HUES64 (cell line): ENCODE measurements around the gene SOWAHC. TPM values are rescaled to one million over a fixed set of nuclear protein-coding genes. Genes with fewer than 3 reads are reported as not detected.
"Not testable (repeated sequence)": the region's sequence is repeated elsewhere in the genome, so short reads cannot be mapped to it uniquely, and the experiment has no call there.

ENCODE experiments used
- H3K27ac ChIP-seq: 2 replicates; pipeline ENCODE4 v1.7.0; 2013; ENCODE audit warnings: low read depth, low read length, inconsistent platforms
- H3K27me3 ChIP-seq: 2 replicates; pipeline ENCODE4 v1.6.1; 2013; ENCODE audit warnings: mild to moderate bottlenecking, low read length; ENCODE audit not compliant: insufficient read depth
- H3K36me3 ChIP-seq: 2 replicates; pipeline ENCODE4 v1.6.1; 2013; ENCODE audit warnings: mild to moderate bottlenecking, low read length; ENCODE audit not compliant: insufficient read depth
- H3K4me1 ChIP-seq: 2 replicates; pipeline ENCODE4 v1.6.1; 2013; ENCODE audit warnings: mild to moderate bottlenecking, low read length, moderate library complexity; ENCODE audit not compliant: insufficient read depth
- H3K4me3 ChIP-seq: 2 replicates; pipeline ENCODE4 v1.5.1; 2013; ENCODE audit warnings: mild to moderate bottlenecking, low read length, moderate library complexity
- H3K9ac ChIP-seq: 2 replicates; pipeline ENCODE4 v1.6.1; 2013; ENCODE audit warnings: mild to moderate bottlenecking, low read depth, low read length
- H3K9me3 ChIP-seq: 2 replicates; pipeline ENCODE4 v1.6.1; 2013; ENCODE audit warnings: low read depth, low read length; ENCODE audit not compliant: insufficient read depth
- WGBS: fragments of 150-250, 120-280 bp; methylation state at CpG from one replicate; pipeline ENCODE4 v1.1.7; 2013; ENCODE audit warnings: missing lambda C conversion rate; 5-methylcytosine and 5-hydroxymethylcytosine counted together
- polyA plus RNA-seq, 2 experiments: library from polyadenylated mRNA; stranded (reverse); fragments of 50-300 nt; gene quantifications; one replicate each; pipeline ENCODE4 v1.2.3, GENCODE V29; 2013

Gene SOWAHC, protein sequence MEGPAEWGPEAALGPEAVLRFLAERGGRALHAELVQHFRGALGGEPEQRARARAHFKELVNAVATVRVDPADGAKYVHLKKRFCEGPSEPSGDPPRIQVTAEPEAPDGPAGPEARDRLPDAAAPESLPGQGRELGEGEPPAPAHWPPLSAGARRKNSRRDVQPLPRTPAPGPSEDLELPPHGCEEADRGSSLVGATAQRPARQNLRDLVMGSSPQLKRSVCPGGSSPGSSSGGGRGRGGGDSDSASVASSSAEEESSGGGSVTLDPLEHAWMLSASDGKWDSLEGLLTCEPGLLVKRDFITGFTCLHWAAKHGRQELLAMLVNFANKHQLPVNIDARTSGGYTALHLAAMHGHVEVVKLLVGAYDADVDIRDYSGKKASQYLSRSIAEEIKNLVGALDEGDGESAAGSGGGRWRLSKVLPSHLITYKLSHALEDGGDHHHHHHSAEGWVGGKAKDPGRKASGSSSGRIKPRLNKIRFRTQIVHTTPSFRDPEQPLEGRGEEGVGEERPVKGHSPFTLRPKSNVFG
- 8.5 TPM for polyA plus RNA-seq (2013, experiment 1 of 2)
- polyA plus RNA-seq (2013, experiment 2 of 2), result 10.3 TPM

GRCh38 chr2:109613922-109614714 is at the start of gene SOWAHC, which contains the start of gene SEPTIN10:
SOWAHC (plus strand) TSS chr2:109614364; CDS start chr2:109614490, 126 bp downstream.
SEPTIN10 (minus strand) TSS chr2:109613966; CDS start chr2:109613827, 139 bp downstream.
- Histone ChIP-seq H3K36me3 (no peaks in the 10 kb centered on the region), H3K4me1 (peaks cover 31% of the 10 kb centered on the region), H3K27ac (peak within 1 kb of the TSS; percentile 99), H3K4me3 (peak within 1 kb of the TSS; percentile 98), H3K9me3 (no peaks in the 10 kb centered on the region), H3K9ac (peak within 1 kb of the TSS; percentile 96), H3K27me3 (peaks cover 22% of the 10 kb centered on the region)
- under 1% methylated on average over 104 of the region's 104 CpGs for WGBS

DNA sequence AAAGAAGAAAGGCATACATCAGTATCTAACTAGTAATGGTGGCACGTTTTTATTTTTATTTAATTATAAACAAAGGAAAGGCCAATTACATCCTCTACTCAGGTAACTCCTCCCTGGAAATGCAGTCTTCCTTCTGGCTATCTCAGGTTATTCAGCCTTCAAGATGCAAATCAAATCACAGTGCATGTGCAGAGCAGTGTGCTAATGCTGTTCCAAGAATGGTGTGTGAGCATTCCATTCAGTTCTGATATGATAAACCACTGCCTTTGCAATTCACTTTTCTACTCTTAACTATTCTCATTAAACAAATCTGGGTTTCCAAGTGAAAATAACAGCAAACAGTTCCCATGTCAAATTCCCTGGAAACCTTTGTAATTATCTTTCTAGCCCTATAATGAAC is 38.8 kb upstream of the SOWAHC start:
- no CpG with 5 or more reads among the region's 1 CpG for WGBS
- H3K36me3 ChIP-seq, result peaks cover 32% of the 10 kb centered on the region
- H3K27me3 ChIP-seq, result no peaks in the 10 kb centered on the region
- no peak overlapping the region for H3K27ac ChIP-seq
- H3K9ac ChIP-seq, result no peak overlapping the region
- no peak overlapping the region for H3K4me3 ChIP-seq
- no peaks in the 10 kb centered on the region for H3K4me1 ChIP-seq
- H3K9me3 ChIP-seq, result no peaks in the 10 kb centered on the region

DNA sequence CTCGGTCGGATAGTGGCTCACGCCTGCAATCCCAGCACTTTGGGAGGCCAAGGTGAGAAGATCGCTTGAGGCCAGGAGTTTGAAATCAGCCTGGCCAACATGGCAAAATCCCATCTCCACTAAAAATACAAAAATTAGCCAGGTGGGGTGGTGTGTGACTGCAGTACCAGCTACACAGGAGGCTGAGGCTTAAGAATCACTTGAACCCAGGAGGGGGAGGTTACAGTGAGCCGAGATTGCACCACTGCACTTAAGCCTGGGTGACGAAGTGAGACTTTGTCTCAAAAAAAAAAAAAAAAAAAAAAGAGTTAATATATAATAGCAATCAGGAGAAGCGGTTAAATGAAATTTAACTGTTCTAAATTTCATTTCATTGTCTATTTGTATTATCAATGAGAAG is 36.5 kb upstream of the SOWAHC start:
- H3K4me1 ChIP-seq, H3K9ac ChIP-seq, H3K4me3 ChIP-seq, H3K27me3 ChIP-seq, H3K9me3 ChIP-seq, H3K27ac ChIP-seq: not testable (repeated sequence)
- peaks cover 21% of the 10 kb centered on the region for H3K36me3 ChIP-seq
- WGBS, result 92% methylated on average over 1 of the region's 7 CpGs

- H3K9me3 ChIP-seq, result no peaks in the 10 kb centered on the region
- 86% methylated on average over 6 of the region's 6 CpGs for WGBS
- no peak overlapping the region for H3K9ac ChIP-seq
- H3K36me3 ChIP-seq, result peaks cover 27% of the 10 kb centered on the region
- no peaks in the 10 kb centered on the region for H3K4me1 ChIP-seq
- H3K27me3 ChIP-seq, result no peaks in the 10 kb centered on the region
- no peak overlapping the region for H3K4me3 ChIP-seq
- no peak overlapping the region for H3K27ac ChIP-seq
Measured at GRCh38 chr2:109582928-109583895, 31.0 kb upstream of the SOWAHC start.

- H3K4me1 ChIP-seq, result no peaks in the 10 kb centered on the region
- H3K36me3 ChIP-seq, result peaks cover 35% of the 10 kb centered on the region
- H3K9me3 ChIP-seq, result no peaks in the 10 kb centered on the region
- no peak overlapping the region for H3K27ac ChIP-seq
- H3K4me3 ChIP-seq, result no peak overlapping the region
- no peaks in the 10 kb centered on the region for H3K27me3 ChIP-seq
- no peak overlapping the region for H3K9ac ChIP-seq
Measured at GRCh38 chr2:109586687-109587086, 27.5 kb upstream of the SOWAHC start.

DNA sequence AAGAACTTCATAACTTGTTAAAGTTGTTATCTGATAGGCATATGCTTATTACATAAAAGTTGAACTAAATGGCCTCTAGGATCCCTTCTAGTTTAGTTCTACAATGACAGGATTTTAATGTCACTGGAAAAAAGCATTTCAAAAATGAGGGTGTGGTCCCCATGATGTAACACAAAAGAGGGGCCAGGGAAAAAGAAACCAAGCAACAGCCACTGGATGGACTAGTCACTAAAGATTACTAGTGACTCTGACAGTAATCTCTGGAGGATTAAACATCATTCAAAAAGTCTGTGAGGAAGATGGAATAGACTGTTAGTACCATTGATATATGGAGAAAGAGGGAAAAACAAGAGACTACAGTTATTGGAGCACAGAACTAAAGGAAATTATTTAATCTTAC is 23.0 kb upstream of the SOWAHC start:
- Histone ChIP-seq H3K4me1 (no peaks in the 10 kb centered on the region), H3K36me3 (peaks cover 20% of the 10 kb centered on the region; the same call in 1 of the 2 replicates), H3K9ac (no peak overlapping the region), H3K9me3 (no peaks in the 10 kb centered on the region), H3K27ac (no peak overlapping the region), H3K27me3 (no peaks in the 10 kb centered on the region), H3K4me3 (no peak overlapping the region)

DNA sequence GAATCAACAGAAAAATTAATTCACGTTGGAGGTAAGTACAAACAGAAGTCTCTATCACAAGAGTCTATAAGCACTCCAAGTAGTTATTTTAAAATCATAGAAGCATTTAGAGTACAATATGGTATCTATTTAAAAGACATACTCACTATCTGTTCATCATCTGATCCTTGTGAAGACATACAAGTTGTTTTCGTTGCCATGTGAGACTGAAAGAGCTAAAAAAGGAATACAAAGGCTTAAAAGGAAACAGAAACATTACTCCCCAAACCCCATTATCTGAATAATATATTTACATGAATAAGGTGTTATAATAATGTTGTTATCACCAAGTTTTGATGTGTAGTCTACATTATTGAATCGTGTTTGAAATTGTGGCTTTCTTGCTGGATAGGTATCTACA is 21.3 kb upstream of the SOWAHC start:
- no peak overlapping the region for H3K27ac ChIP-seq
- peaks cover 19% of the 10 kb centered on the region; the same call in 1 of the 2 replicates for H3K36me3 ChIP-seq
- H3K9me3 ChIP-seq, result no peaks in the 10 kb centered on the region
- no peaks in the 10 kb centered on the region for H3K27me3 ChIP-seq
- WGBS, result no CpG with 5 or more reads among the region's 3 CpGs
- H3K4me1 ChIP-seq, result no peaks in the 10 kb centered on the region
- H3K9ac ChIP-seq, result no peak overlapping the region
- no peak overlapping the region for H3K4me3 ChIP-seq

DNA sequence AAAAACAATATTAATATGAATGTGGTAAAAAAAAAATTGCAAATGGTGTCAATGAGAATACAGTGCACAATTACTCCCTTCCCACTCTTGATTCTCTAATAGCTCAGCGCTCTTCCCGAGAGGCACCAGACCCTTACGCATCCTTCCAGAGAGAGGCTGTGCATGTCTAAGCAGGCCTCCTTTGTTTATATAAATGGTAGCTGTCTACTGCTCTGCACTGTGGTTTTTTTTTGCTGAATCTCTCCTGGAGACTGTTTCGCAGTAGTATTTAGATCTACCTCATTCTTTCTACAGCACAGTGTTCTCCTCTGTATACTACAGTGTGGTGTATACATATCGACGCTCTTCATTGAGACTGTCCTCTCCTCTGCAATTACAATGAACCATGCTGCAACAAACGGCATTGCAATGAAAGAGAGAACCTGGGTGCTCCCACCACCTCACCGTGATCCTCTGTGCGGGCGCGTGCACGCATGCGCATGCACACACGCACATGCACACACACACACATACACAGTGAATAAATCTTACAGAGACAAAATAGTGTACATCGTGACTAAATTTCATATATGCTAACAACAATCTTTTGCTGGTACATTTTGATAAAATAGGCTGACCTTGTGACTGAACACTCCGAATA is 19.8 kb upstream of the SOWAHC start:
- H3K27ac ChIP-seq, result no peak overlapping the region

DNA sequence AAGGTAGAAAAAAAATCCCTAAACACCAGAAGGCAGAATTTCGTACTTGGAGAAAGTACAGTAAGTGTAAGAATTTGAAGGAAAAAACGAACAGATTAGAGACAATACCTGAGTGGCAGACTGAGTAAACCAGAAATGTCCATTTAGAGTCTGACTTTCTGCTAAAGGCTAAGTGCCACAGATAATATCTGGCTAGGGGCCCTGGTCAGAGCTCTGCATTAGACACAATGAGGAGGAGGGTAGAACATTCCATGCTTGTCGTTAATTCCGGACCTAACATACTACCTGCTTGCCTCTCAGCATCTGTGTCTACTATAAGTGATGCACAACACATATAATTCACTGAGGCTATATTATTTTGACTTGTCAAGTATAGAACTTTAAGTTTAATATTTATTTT is 18.5 kb upstream of the SOWAHC start:
- H3K4me3 ChIP-seq, result no peak overlapping the region
- H3K9ac ChIP-seq, result no peak overlapping the region
- H3K27me3 ChIP-seq, result no peaks in the 10 kb centered on the region
- H3K9me3 ChIP-seq, result no peaks in the 10 kb centered on the region
- no peak overlapping the region for H3K27ac ChIP-seq
- 95% methylated on average over 4 of the region's 4 CpGs for WGBS
- peaks cover 14% of the 10 kb centered on the region; the same call in 1 of the 2 replicates for H3K36me3 ChIP-seq
- peaks cover 3% of the 10 kb centered on the region for H3K4me1 ChIP-seq

More for the DNA sequence above, 19.8 kb upstream of the SOWAHC start:
- no peaks in the 10 kb centered on the region for H3K9me3 ChIP-seq
- no peak overlapping the region for H3K4me3 ChIP-seq
- H3K36me3 ChIP-seq, result peaks cover 19% of the 10 kb centered on the region; the same call in 1 of the 2 replicates
- 92% methylated on average over 16 of the region's 16 CpGs for WGBS
- H3K9ac ChIP-seq, result no peak overlapping the region
- H3K27me3 ChIP-seq, result no peaks in the 10 kb centered on the region
- H3K4me1 ChIP-seq, result no peaks in the 10 kb centered on the region

GRCh38 chr2:109597283-109597682 is 16.9 kb upstream of the SOWAHC start:
- Histone ChIP-seq H3K36me3 (peaks cover 6% of the 10 kb centered on the region; the same call in 1 of the 2 replicates), H3K27me3 (no peaks in the 10 kb centered on the region)
- 95% methylated on average over 3 of the region's 3 CpGs for WGBS

More at GRCh38 chr2:109597283-109597682, 16.9 kb upstream of the SOWAHC start:
- no peak overlapping the region for H3K27ac ChIP-seq
- peaks cover 20% of the 10 kb centered on the region for H3K4me1 ChIP-seq
- H3K9ac ChIP-seq, result no peak overlapping the region
- H3K9me3 ChIP-seq, result no peaks in the 10 kb centered on the region
- H3K4me3 ChIP-seq, result no peak overlapping the region
